Natural killer cell treated with Interleukin-12 subunit alpha and Interleukin-12 subunit beta and Interleukin-15 and Interleukin-18, amount 100 ng/mL, for 72 hours (primary cell): ENCODE data around the gene FAR1. TPM values are rescaled to one million over a fixed set of nuclear protein-coding genes. Genes with fewer than 3 reads are reported as not detected.
"Not testable (repeated sequence)": the region's sequence is repeated elsewhere in the genome, so short reads cannot be mapped to it uniquely, and the experiment has no call there.

ENCODE experiments used
- ATAC-seq, 2 donors: fragments of 150-1000 bp; cut with Tn5 transposase in 1 of 2; sonication (Bioruptor Pico), chemical (Tn5 transposase) in 1 of 2; 2 replicates each; pipeline ENCODE4 v1.10.0; 2021
- DNase-seq: peaks from one replicate; pipeline ENCODE4 v3.0.0; 2022; ENCODE audit warnings: low spot score
- H3K27ac Mint-ChIP-seq, 2 donors: 1 replicate in 1 of 2; 2 replicates in 1 of 2; pipeline ENCODE4 v1.8.0; 2022; ENCODE audit warnings: mixed read lengths in 2 of 2, mild to moderate bottlenecking in 1 of 2, moderate library complexity in 1 of 2
- H3K27me3 Mint-ChIP-seq, 2 donors: 1 replicate in 1 of 2; 2 replicates in 1 of 2; pipeline ENCODE4 v1.8.0; 2022; ENCODE audit warnings: mixed read lengths in 2 of 2
- H3K36me3 Mint-ChIP-seq: one replicate; pipeline ENCODE4 v1.8.0; 2022; ENCODE audit warnings: mixed read lengths
- H3K4me1 Mint-ChIP-seq, 2 donors: 1 replicate in 1 of 2; 2 replicates in 1 of 2; pipeline ENCODE4 v1.8.0; 2022; ENCODE audit warnings: low read depth in 2 of 2, mixed read lengths in 2 of 2, mild to moderate bottlenecking in 1 of 2
- H3K4me3 Mint-ChIP-seq: one replicate; pipeline ENCODE4 v1.8.0; 2022; ENCODE audit warnings: mixed read lengths
- H3K9me3 Mint-ChIP-seq: 2 replicates; pipeline ENCODE4 v1.8.0; 2022; ENCODE audit warnings: mixed read lengths
- total RNA-seq, 2 donors: library from RNA; stranded (reverse); gene quantifications; one replicate each; pipeline ENCODE4 v1.2.3, GENCODE V29; 2022

Gene FAR1, protein sequence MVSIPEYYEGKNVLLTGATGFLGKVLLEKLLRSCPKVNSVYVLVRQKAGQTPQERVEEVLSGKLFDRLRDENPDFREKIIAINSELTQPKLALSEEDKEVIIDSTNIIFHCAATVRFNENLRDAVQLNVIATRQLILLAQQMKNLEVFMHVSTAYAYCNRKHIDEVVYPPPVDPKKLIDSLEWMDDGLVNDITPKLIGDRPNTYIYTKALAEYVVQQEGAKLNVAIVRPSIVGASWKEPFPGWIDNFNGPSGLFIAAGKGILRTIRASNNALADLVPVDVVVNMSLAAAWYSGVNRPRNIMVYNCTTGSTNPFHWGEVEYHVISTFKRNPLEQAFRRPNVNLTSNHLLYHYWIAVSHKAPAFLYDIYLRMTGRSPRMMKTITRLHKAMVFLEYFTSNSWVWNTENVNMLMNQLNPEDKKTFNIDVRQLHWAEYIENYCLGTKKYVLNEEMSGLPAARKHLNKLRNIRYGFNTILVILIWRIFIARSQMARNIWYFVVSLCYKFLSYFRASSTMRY
- total RNA-seq: 10 to 100 TPM; 59.1 to 66.5 TPM

DNA sequence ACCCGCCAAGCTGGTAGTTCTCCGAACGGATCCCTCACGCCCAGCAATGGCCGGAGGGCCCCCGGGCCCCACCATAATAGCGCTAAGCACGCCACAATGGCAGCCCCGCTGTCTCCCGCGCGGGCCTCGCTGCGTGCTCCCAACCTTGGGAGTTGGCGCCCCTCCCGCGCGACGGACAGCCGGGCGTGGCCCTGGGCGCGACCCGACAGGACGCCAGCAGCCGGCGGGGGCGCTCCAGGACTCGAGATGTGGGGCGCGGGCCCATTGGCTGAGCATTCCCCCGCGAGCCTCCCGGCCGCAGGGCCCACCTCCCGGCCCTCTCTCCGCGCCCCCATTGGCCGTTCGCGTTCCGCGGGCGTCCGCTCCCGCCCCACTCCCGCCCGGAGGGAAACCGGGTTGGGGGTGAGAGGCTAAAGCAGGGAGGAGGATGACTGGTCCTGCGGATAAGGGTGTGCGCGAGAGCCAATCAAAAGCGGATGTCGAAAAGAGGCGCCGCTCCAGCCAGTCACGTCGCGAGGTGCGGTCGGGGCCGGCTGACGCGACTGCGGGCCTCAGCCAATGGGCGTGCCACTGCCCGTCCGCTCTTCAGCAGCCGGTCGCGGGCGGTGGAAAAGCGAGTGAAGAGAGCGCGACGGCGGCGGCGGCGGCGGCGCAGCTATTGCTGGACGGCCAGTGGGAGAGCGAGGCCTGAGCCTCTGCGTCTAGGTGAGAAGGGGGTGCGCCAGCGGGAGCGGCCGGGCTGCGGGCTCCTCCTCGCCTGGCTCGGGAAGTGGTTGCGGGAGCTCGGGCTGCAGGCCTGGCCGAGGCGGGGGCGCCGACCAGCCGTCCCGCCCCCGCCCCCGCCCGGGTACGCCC, at the start of gene FAR1:
Gene FAR1 (plus strand): TSS at position 567 of the 855 bp plus-strand sequence. CDS start 26,098 bp downstream, outside the sequence.
- Mint-ChIP-seq H3K4me1 (peaks cover 38 to 46% of the 10 kb centered on the region in 2 donors), H3K4me3 (peak within 1 kb of the TSS; percentile 99), H3K27ac (peak within 1 kb of the TSS; percentile 88 to 90), H3K27me3 (peaks cover 0 to 5% of the 10 kb centered on the region in 2 donors), H3K36me3 (peaks cover 21% of the 10 kb centered on the region), H3K9me3 (no peaks in the 10 kb centered on the region)
- ATAC-seq (peak; percentile 96 to 97), DNase-seq (peak; percentile 99)

DNA sequence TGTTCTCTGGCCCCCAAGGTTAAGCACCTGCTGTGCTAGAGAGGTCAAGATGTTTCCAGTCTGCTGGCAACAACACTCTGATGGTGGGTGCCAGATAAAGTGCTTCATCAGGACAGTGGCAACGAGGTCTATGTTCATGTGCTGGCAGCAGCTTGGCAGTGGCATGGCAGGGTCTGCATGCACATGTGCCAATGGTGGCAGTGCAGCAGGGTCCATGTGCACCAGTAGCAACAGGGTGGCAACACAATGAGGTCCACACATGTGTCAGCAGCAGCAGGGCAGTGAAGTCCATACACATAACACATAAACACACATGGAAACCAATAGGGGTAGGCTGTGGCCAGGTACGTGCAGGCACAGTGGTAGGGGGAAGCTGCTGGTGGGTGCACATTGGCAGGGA, 48.4 kb upstream of the FAR1 start:
- no peak for DNase-seq
- no peak for ATAC-seq
- H3K4me1 Mint-ChIP-seq: no peaks in the 10 kb centered on the region
- H3K27ac Mint-ChIP-seq: no peak overlapping the region
- peaks cover 38% of the 10 kb centered on the region for H3K36me3 Mint-ChIP-seq
- H3K27me3 Mint-ChIP-seq: no peaks in the 10 kb centered on the region
- H3K4me3 Mint-ChIP-seq: no peak overlapping the region
- H3K9me3 Mint-ChIP-seq: peaks cover 16% of the 10 kb centered on the region

DNA sequence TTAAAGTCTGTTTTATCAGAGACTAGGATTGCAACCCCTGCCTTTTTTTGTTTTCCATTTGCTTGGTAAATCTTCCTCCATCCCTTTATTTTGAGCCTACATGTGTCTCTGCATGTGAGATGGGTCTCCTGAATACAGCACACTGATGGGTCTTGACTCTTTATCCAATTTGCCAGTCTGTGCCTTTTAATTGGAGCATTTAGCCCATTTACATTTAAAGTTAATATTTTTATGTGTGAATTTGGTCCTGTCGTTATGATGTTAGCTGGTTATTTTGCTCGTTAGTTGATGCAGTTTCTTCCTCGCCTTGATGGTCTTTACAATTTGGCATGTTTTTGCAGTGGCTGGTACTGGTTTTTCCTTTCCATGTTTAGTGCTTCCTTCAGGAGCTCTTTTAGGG, 41.6 kb upstream of the FAR1 start:
- not testable (repeated sequence) for ATAC-seq, H3K27ac Mint-ChIP-seq, H3K4me1 Mint-ChIP-seq, H3K4me3 Mint-ChIP-seq, H3K9me3 Mint-ChIP-seq, DNase-seq
- H3K36me3 Mint-ChIP-seq: peaks cover 18% of the 10 kb centered on the region
- peaks cover 5 to 12% of the 10 kb centered on the region in 2 donors for H3K27me3 Mint-ChIP-seq

GRCh38 chr11:13628634-13629033, 39.8 kb upstream of the FAR1 start:
- ATAC-seq, H3K9me3 Mint-ChIP-seq, H3K27ac Mint-ChIP-seq, DNase-seq, H3K4me1 Mint-ChIP-seq, H3K4me3 Mint-ChIP-seq: not testable (repeated sequence)
- Mint-ChIP-seq H3K36me3 (peaks cover 18% of the 10 kb centered on the region), H3K27me3 (peaks cover 15 to 28% of the 10 kb centered on the region in 2 donors)

- H3K27me3 Mint-ChIP-seq: peaks cover 18 to 35% of the 10 kb centered on the region in 2 donors
- no peak for DNase-seq
- H3K36me3 Mint-ChIP-seq: peaks cover 18% of the 10 kb centered on the region
- no peak overlapping the region for H3K27ac Mint-ChIP-seq
- no peaks in the 10 kb centered on the region for H3K4me1 Mint-ChIP-seq
- H3K4me3 Mint-ChIP-seq: no peak overlapping the region
- peaks cover 2% of the 10 kb centered on the region for H3K9me3 Mint-ChIP-seq
- no peak for ATAC-seq
Measured at GRCh38 chr11:13629779-13630178, 38.7 kb upstream of the FAR1 start.

- no peaks in the 10 kb centered on the region for H3K9me3 Mint-ChIP-seq
- no peak for ATAC-seq
- no peak for DNase-seq
- H3K27ac Mint-ChIP-seq: no peak overlapping the region
- peaks cover 22 to 43% of the 10 kb centered on the region in 2 donors for H3K27me3 Mint-ChIP-seq
- no peaks in the 10 kb centered on the region for H3K4me1 Mint-ChIP-seq
- no peak overlapping the region for H3K4me3 Mint-ChIP-seq
- H3K36me3 Mint-ChIP-seq: peaks cover 9% of the 10 kb centered on the region
Measured at GRCh38 chr11:13635290-13635689, 33.2 kb upstream of the FAR1 start.

DNA sequence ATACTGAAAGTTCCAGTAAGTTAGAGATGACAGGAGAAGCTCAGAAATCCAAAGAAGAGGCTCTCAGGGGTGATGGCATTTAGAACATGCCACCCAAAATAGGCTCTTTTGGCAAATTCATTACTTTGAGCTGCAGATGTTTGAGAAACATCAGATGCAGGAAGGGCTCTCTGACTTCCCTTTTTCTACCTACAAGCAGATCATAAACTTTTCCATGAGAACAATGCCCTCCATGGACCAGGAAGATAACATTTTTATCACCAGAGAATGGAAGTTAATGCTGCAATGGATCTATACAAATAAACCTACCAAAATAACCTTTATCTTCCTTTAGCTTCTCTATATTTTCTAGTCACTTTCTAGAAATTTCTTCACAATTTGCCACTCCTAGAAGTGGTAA, 32.7 kb upstream of the FAR1 start:
- ATAC-seq: no peak
- peaks cover 22 to 48% of the 10 kb centered on the region in 2 donors for H3K27me3 Mint-ChIP-seq
- no peak for DNase-seq
- H3K36me3 Mint-ChIP-seq: peaks cover 9% of the 10 kb centered on the region
- H3K9me3 Mint-ChIP-seq: no peaks in the 10 kb centered on the region
- H3K27ac Mint-ChIP-seq: no peak overlapping the region
- no peak overlapping the region for H3K4me3 Mint-ChIP-seq
- no peaks in the 10 kb centered on the region for H3K4me1 Mint-ChIP-seq

DNA sequence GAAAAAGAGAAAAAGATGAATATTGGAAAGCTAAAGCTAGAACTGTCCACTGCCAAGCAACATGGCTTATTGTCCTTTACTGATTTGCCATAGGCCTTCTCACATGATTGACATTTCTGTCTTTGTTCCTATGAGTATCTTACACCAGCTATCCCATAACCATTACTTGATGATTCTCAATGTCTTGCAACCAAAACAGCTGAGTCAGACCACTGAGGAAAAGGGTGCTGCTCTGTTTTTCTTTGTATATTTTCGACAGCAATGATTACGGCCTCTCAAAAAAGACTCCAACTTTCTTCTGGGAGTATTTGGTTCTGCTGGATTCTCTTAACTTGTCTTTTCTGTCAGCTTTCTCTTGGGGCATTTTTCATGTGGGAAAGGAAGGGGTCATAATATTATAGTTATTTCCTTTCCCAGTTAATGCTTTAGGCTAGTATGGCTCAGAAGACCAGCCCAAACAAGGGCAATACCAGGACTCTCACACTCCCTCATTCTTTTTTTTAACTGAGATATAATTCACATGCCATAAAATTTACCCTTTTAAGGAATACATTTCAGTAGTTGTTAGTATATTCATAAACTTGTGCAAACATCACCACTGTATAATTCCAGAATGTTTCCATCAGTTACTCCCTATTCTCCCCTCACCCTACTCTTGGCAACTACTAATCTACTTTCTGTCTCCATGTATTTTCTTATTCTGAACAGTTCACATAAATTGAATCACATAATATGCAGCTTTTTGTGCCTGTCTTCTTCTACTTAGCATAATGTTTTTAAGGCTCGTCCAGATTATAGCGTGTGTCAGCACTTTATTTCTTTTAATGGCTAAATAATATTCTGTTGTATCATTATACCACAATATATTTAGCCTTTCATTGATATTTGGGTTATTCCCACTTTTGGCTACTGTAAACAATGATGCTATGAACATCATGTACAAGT, 31.1 kb upstream of the FAR1 start:
- Mint-ChIP-seq H3K4me3 (no peak overlapping the region), H3K27me3 (peaks cover 24 to 54% of the 10 kb centered on the region in 2 donors), H3K36me3 (peaks cover 9% of the 10 kb centered on the region), H3K27ac (no peak overlapping the region), H3K9me3 (no peaks in the 10 kb centered on the region), H3K4me1 (no peaks in the 10 kb centered on the region)
- ATAC-seq (no peak), DNase-seq (no peak)

- no peak overlapping the region for H3K4me3 Mint-ChIP-seq
- DNase-seq: no peak
- peaks cover 21 to 45% of the 10 kb centered on the region in 2 donors for H3K27me3 Mint-ChIP-seq
Measured at GRCh38 chr11:13638422-13638821, 30.0 kb upstream of the FAR1 start.

GRCh38 chr11:13644997-13645687, 23.3 kb upstream of the FAR1 start:
- ATAC-seq (no peak), DNase-seq (no peak)
- Mint-ChIP-seq H3K4me3 (no peak overlapping the region), H3K4me1 (peaks cover 0 to 3% of the 10 kb centered on the region in 2 donors), H3K27me3 (peaks cover 11 to 21% of the 10 kb centered on the region in 2 donors), H3K27ac (no peak overlapping the region), H3K36me3 (peaks cover under 1% of the 10 kb centered on the region), H3K9me3 (no peaks in the 10 kb centered on the region)

More at GRCh38 chr11:13638422-13638821, 30.0 kb upstream of the FAR1 start:
- Mint-ChIP-seq H3K4me1 (no peaks in the 10 kb centered on the region), H3K36me3 (peaks cover 9% of the 10 kb centered on the region), H3K9me3 (no peaks in the 10 kb centered on the region), H3K27ac (no peak overlapping the region)
- no peak for ATAC-seq

- Mint-ChIP-seq H3K4me1 (peaks cover 0 to 3% of the 10 kb centered on the region in 2 donors), H3K27me3 (peaks cover 6 to 13% of the 10 kb centered on the region in 2 donors), H3K27ac (no peak overlapping the region), H3K9me3 (no peaks in the 10 kb centered on the region), H3K4me3 (no peak overlapping the region), H3K36me3 (peaks cover 5% of the 10 kb centered on the region)
- DNase-seq (no peak), ATAC-seq (no peak)
Measured at GRCh38 chr11:13647391-13647790, 21.1 kb upstream of the FAR1 start.

DNA sequence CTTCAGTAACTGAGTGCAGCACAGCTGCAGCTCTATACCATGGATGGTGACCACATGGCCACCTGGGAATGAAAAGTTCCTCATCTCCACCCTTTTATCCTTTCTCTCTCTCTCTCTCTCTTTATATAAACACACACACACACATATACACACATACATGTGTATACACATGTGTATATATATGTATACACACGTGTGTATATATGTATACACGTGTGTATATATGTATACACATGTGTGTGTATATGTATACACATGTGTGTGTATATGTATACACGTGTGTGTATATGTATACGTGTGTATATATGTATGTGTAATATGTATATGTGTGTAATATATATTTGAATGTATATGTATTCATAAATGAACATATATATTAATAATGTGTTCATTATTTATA, 18.8 kb upstream of the FAR1 start:
- Mint-ChIP-seq H3K27ac (no peak overlapping the region), H3K4me3 (no peak overlapping the region), H3K9me3 (no peaks in the 10 kb centered on the region), H3K4me1 (peaks cover 0 to 3% of the 10 kb centered on the region in 2 donors), H3K36me3 (peaks cover 19% of the 10 kb centered on the region), H3K27me3 (peaks cover 22 to 28% of the 10 kb centered on the region in 2 donors)
- ATAC-seq: no peak
- DNase-seq: no peak
